ENCODE data around the gene GTPBP1.

DNA sequence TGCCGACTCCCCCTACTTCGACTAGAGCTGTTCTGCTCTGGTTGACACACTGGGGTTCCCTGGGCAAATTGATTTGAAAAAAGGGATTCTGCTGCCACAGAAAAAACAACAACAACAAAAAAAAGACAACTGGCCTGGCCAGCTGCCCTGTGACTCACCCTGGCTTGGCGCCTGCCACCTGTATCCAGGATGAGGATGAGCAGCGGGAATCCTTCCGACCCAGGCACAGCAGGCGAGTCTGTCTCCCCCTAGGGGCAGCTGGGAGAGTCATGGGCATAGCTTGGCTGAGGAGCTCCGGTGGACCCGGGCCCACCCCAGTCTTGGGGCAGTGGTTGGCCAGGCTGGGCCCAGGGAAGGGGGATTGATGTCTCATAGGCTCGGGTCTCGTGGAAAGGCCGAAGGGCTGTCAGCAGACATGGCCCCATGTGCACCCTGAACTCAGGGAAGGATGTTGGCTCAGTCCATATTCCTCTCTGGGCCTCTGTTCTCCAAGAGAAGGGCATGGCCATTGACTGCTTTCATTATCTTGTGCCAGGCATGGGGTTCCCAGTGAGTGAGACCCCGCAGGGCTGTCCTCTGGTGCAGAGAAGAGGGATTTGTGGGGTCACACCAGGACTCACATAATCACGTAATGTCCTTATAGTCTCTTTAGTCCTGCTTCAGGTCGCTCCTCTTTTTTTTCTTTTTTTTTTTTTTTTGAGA, 60.5 kb downstream of the GTPBP1 start:
- TF ChIP-seq, protein P1, sequence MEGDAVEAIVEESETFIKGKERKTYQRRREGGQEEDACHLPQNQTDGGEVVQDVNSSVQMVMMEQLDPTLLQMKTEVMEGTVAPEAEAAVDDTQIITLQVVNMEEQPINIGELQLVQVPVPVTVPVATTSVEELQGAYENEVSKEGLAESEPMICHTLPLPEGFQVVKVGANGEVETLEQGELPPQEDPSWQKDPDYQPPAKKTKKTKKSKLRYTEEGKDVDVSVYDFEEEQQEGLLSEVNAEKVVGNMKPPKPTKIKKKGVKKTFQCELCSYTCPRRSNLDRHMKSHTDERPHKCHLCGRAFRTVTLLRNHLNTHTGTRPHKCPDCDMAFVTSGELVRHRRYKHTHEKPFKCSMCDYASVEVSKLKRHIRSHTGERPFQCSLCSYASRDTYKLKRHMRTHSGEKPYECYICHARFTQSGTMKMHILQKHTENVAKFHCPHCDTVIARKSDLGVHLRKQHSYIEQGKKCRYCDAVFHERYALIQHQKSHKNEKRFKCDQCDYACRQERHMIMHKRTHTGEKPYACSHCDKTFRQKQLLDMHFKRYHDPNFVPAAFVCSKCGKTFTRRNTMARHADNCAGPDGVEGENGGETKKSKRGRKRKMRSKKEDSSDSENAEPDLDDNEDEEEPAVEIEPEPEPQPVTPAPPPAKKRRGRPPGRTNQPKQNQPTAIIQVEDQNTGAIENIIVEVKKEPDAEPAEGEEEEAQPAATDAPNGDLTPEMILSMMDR (CRISPR knock-in tag; IDR thresholded peaks at IDR 0.05) = peak; percentile 93
- TF ChIP-seq, protein P2, sequence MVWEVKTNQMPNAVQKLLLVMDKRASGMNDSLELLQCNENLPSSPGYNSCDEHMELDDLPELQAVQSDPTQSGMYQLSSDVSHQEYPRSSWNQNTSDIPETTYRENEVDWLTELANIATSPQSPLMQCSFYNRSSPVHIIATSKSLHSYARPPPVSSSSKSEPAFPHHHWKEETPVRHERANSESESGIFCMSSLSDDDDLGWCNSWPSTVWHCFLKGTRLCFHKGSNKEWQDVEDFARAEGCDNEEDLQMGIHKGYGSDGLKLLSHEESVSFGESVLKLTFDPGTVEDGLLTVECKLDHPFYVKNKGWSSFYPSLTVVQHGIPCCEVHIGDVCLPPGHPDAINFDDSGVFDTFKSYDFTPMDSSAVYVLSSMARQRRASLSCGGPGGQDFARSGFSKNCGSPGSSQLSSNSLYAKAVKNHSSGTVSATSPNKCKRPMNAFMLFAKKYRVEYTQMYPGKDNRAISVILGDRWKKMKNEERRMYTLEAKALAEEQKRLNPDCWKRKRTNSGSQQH (CRISPR knock-in tag; IDR thresholded peaks at IDR 0.05; ENCODE audit: low read depth) = no peak
